ENCODE results near the gene LELP1. TPM values are rescaled to one million over a fixed set of nuclear protein-coding genes. Genes with fewer than 3 reads are reported as not detected.

LELP1 gene
- total and polyA plus RNA-seq, 2 donors from 2014 or later, result not detected

GRCh38 chr1:153192697-153193096 is 10.5 kb upstream of the LELP1 start:
- Histone ChIP-seq H3K4me1 (ENCODE audit: control insufficient read depth in 2 of 3, insufficient read depth in 2 of 3, low read depth in 1 of 3, low read length in 3 of 3) (no peaks in the 10 kb centered on the region), H3K36me3 (ENCODE audit: control insufficient read depth in 2 of 3, insufficient read depth in 3 of 3, low read length in 3 of 3) (no peaks in the 10 kb centered on the region), H3K4me3 (ENCODE audit: low read length in 3 of 3) (no peak overlapping the region), H3K9me3 (ENCODE audit: control insufficient read depth in 2 of 3, insufficient read depth in 1 of 3, low read length in 3 of 3) (no peaks in the 10 kb centered on the region), H3K27me3 (ENCODE audit: control insufficient read depth, insufficient read depth, low read length) (no peaks in the 10 kb centered on the region), H3K9ac (ENCODE audit: low read length in 3 of 3) (no peak overlapping the region), H3K27ac (ENCODE audit: low read depth in 2 of 2, low read length in 2 of 2) (no peak overlapping the region)
- intact Hi-C loops (cut with DNase I), result no loop called here
- DNase-seq, result peak in 4 of 5 donors; percentile 41 to 62 (median 49)
- FAIRE-seq, result no peak
- peak; percentile 9 for TF ChIP-seq CTCF (IDR thresholded peaks at IDR 0.05; ENCODE audit: borderline replicate concordance, extremely low read depth, insufficient read depth)

- H3K9ac ChIP-seq (ENCODE audit: low read length in 3 of 3), result no peak overlapping the region
- H3K27me3 ChIP-seq (ENCODE audit: control insufficient read depth, insufficient read depth, low read length), result no peaks in the 10 kb centered on the region
- intact Hi-C loops (cut with DNase I), result no loop called here
- H3K9me3 ChIP-seq (ENCODE audit: control insufficient read depth in 2 of 3, insufficient read depth in 1 of 3, low read length in 3 of 3), result no peaks in the 10 kb centered on the region
- FAIRE-seq (no peak), DNase-seq (peak in 1 of 5 donors; percentile 6)
- no peak for TF ChIP-seq CTCF (IDR thresholded peaks at IDR 0.05; ENCODE audit: borderline replicate concordance, extremely low read depth, insufficient read depth)
- H3K27ac ChIP-seq (ENCODE audit: low read depth in 2 of 2, low read length in 2 of 2), result no peak overlapping the region
- H3K36me3 ChIP-seq (ENCODE audit: control insufficient read depth in 2 of 3, insufficient read depth in 3 of 3, low read length in 3 of 3), result no peaks in the 10 kb centered on the region
- H3K4me1 ChIP-seq (ENCODE audit: control insufficient read depth in 2 of 3, insufficient read depth in 2 of 3, low read depth in 1 of 3, low read length in 3 of 3), result no peaks in the 10 kb centered on the region
- H3K4me3 ChIP-seq (ENCODE audit: low read length in 3 of 3), result no peak overlapping the region
Observed at GRCh38 chr1:153194331-153195050, 8.7 kb upstream of the LELP1 start.

- no peak for TF ChIP-seq CTCF (IDR thresholded peaks at IDR 0.05; ENCODE audit: borderline replicate concordance, extremely low read depth, insufficient read depth)
- no peaks in the 10 kb centered on the region for H3K9me3 ChIP-seq (ENCODE audit: control insufficient read depth in 2 of 3, insufficient read depth in 1 of 3, low read length in 3 of 3)
- intact Hi-C loops (cut with DNase I), result no loop called here
- no peak overlapping the region for H3K27ac ChIP-seq (ENCODE audit: low read depth in 2 of 2, low read length in 2 of 2)
- no peak overlapping the region for H3K4me3 ChIP-seq (ENCODE audit: low read length in 3 of 3)
- DNase-seq (no peak), FAIRE-seq (no peak)
- H3K9ac ChIP-seq (ENCODE audit: low read length in 3 of 3), result no peak overlapping the region
- H3K4me1 ChIP-seq (ENCODE audit: control insufficient read depth in 2 of 3, insufficient read depth in 2 of 3, low read depth in 1 of 3, low read length in 3 of 3), result no peaks in the 10 kb centered on the region
- no peaks in the 10 kb centered on the region for H3K27me3 ChIP-seq (ENCODE audit: control insufficient read depth, insufficient read depth, low read length)
- H3K36me3 ChIP-seq (ENCODE audit: control insufficient read depth in 2 of 3, insufficient read depth in 3 of 3, low read length in 3 of 3), result no peaks in the 10 kb centered on the region
Observed at GRCh38 chr1:153195216-153195615, 8.0 kb upstream of the LELP1 start.
